Right lung (tissue), 5 donors: Measurements from ENCODE around the gene CCDC188. TPM values are rescaled to one million over a fixed set of nuclear protein-coding genes. Genes with fewer than 3 reads are reported as not detected.

Experiments
- DNase-seq, 2 donors: peaks; one replicate each; pipeline ENCODE4 v3.0.0-alpha.2; 2013
- polyA plus RNA-seq, 5 donors: library from polyadenylated mRNA; unstranded; fragments of 120-200 nt; gene quantifications; one replicate each; pipeline versions ENCODE4 v1.2.1 to v1.2.3, GENCODE V29; 2013; ENCODE audit warnings: inconsistent platforms in 1 of 5, low replicate concordance in 1 of 5; ENCODE audit not compliant: insufficient read length in 5 of 5, insufficient read depth in 1 of 5

CCDC188 gene
- polyA plus RNA-seq, 5 donors = 1.4 to 2.9 (median 1.8) TPM

GRCh38 chr22:20107471-20107901 lies 43.4 kb downstream of the CCDC188 start:
- no peak for DNase-seq

DNA sequence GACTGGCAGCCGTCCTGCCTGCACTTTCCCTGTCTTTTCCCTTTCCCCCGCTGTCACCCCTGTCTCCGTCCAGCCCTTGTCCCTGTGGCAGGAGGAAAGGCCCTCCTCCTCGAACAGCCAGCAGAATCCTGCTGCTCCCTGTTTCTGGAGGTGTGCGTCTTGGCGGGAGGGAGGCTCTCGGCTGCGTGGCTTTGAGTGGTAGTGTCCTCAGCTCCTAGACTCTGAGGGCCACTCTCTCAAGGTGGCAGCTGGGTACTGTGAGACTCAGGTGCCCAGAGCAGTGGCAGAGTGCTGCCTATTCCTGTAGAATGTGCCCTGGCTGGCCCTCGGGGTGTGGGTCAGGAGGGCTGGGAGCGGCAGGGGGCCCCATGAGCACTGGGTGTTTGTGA lies 44.0 kb downstream of the CCDC188 start:
- no peak for DNase-seq

DNA sequence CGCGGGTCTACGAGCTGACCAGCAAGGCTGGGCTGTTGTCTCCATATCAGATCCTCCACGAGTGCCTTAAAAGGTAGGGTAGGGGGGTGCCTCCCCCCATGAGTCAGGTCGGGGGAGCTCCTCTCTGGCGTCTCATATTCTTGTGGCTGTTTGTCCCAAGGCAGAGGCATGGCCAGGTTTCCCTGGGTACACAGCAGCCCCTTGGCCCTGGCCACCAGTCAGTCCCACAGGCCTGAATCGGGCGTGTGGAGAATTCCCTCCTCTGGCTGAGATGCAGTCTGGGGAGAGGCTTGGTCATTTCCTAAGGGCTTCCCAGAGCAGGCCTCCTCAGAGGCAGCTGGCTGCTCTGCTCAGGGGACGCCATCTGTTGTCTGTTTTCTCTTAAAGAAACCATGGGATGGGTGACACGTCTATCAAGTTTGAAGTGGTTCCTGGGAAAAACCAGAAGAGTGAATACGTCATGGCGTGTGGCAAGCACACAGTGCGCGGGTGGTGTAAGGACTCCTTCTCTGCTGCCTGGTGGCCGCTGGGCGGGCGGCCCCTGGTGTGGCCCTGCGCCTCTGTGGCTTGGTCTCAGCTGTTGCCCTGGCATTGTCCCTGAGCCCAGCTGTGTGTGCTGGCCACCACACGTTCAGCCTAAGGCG lies 44.5 kb downstream of the CCDC188 start:
- no peak for DNase-seq

GRCh38 chr22:20105456-20106204 lies 45.2 kb downstream of the CCDC188 start:
- DNase-seq = no peak

DNA sequence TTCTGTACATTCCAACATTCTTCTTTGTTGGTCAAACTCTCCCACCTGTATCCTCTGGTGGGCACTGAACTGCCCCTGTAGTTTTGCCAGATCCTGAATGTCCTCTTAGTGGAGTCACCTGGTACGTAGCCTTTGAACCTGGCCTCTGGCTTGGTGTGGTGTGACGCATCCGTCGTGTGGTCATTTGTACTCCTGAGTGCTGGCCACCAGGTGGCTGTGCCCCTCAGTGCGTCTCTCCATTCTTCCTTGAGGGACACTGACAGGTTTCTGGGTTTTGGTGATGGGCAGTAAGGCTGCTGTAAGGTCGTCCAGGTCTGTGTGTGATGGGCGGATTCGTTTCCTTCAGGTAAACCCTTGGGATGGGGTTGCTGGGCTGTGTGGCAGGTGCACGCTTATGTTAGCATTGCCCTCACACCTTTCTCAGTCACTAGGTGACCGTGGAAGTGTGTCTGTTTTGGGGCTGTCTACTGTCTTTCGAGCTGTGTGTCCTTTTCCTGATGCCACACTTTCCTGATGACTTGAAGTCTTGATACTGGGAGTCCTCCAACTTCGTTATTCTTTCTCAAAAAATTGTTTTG lies 48.6 kb downstream of the CCDC188 start:
- DNase-seq = no peak

- no peak for DNase-seq
Measured at GRCh38 chr22:20101638-20102037, 49.2 kb downstream of the CCDC188 start.

DNA sequence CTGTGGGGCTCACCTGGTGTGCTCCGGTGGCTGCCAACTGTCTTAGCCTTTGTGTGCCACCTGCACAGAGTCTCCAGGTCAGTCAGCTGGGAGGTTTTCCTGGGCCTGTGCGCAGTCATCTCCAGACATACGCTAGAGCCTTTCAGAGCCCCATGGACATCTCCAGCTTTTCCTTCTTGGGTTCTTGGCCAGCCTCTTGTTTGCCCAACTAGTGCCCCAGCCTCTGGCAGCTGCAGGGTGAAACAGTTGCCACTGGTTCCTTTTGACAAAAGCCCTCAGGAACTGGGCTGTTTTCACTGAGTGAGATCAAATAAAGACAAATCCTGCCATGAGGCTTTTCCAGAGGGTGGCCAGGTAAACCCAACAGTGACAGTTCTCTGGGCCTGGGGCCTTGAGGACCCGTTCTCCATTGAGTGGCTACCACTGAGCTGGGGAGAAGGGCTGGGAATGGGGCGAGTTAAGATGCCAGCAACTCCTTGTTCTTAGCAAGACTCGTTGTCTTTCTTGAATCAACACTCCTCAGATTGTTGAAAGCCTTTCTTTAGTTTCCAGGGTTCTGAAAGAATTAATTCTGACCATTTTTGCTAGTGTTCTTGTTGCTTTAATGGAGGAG lies 51.6 kb downstream of the CCDC188 start:
- no peak for DNase-seq

Other genes with a start within 250 kb of the CCDC188 start
- gene COMT, start 209.3 kb downstream of the CCDC188 start, polyA plus RNA-seq = 100 to 1,000 TPM in 2 of 5 donors, 10 to 100 TPM in 3; 60.9 to 134 (median 85.5) TPM
- gene TXNRD2, start 209.2 kb downstream of the CCDC188 start, polyA plus RNA-seq = 10 to 100 TPM; 15.4 to 21.5 (median 19.1) TPM
- gene ARVCF, start 134.2 kb downstream of the CCDC188 start, polyA plus RNA-seq = 10 to 100 TPM; 18.4 to 46.1 (median 24.7) TPM
- 10 to 100 TPM in 4 of 5 donors, 1 to 10 TPM in 1; 9.9 to 15.3 (median 13.5) TPM for gene TANGO2, start 129.9 kb downstream of the CCDC188 start, polyA plus RNA-seq
- 10 to 100 TPM; 42.6 to 50.7 (median 45.2) TPM for gene DGCR8, start 70.8 kb downstream of the CCDC188 start, polyA plus RNA-seq
- 100 to 1,000 TPM; 140 to 189 (median 161) TPM for gene RANBP1, start 35.0 kb downstream of the CCDC188 start, polyA plus RNA-seq
- 10 to 100 TPM; 28.8 to 64.0 (median 46.4) TPM for gene TRMT2A, start 33.8 kb downstream of the CCDC188 start, polyA plus RNA-seq
- 10 to 100 TPM; 27.5 to 61.1 (median 46.6) TPM for gene ZDHHC8, start 19.3 kb downstream of the CCDC188 start, polyA plus RNA-seq
- gene RTN4R, start 117.3 kb upstream of the CCDC188 start, polyA plus RNA-seq = 10 to 100 TPM in 1 of 5 donors, 1 to 10 TPM in 4; 4.2 to 11.9 (median 4.9) TPM
- 10 to 100 TPM; 40.9 to 69.8 (median 50.9) TPM for gene DGCR6L, start 169.0 kb upstream of the CCDC188 start, polyA plus RNA-seq
- 10 to 100 TPM; 16.2 to 22.5 (median 21.0) TPM for gene ZNF74, start 243.1 kb upstream of the CCDC188 start, polyA plus RNA-seq